CD14-positive monocyte (primary cell): ENCODE results near the gene MLXIP. TPM values are rescaled to one million over a fixed set of nuclear protein-coding genes. Genes with fewer than 3 reads are reported as not detected.

ENCODE experiments used
- DNase-seq, 3 donors: peaks; one replicate each; pipeline ENCODE4 v3.0.0-alpha.2; 2011 to 2022
- H2AFZ ChIP-seq: 2 replicates; pipeline ENCODE4 v1.6.0; 2012; ENCODE audit warnings: mild to moderate bottlenecking, low read depth, low read length, inconsistent platforms; ENCODE audit not compliant: insufficient read depth, poor library complexity, severe bottlenecking
- H3K27ac ChIP-seq, 2 donors: 1 replicate in 1 of 2; 2 replicates in 1 of 2; pipeline ENCODE4 v1.5.1; 2012 to 2013; ENCODE audit warnings: low read length in 2 of 2, control low read depth in 1 of 2, inconsistent platforms in 1 of 2, low read depth in 1 of 2, mild to moderate bottlenecking in 1 of 2
- H3K27me3 ChIP-seq, 2 donors: one replicate each; pipeline versions ENCODE4 v1.6.0 to v1.6.1; 2011 to 2013; ENCODE audit warnings: low read length in 2 of 2; ENCODE audit not compliant: control insufficient read depth in 2 of 2, insufficient read depth in 2 of 2
- H3K36me3 ChIP-seq, 2 donors: replicated peaks in 1 of 2; 1 replicate in 1 of 2; 2 replicates in 1 of 2; pipeline versions ENCODE4 v1.5.1 to v1.6.1; 2012 to 2013; ENCODE audit warnings: low read length in 2 of 2, control low read depth in 1 of 2, inconsistent platforms in 1 of 2, mild to moderate bottlenecking in 1 of 2; ENCODE audit not compliant: insufficient read depth in 2 of 2, control insufficient read depth in 1 of 2
- H3K4me1 ChIP-seq, 2 donors: 1 replicate in 1 of 2; 2 replicates in 1 of 2; pipeline versions ENCODE4 v1.5.1 to v1.6.1; 2012 to 2013; ENCODE audit warnings: low read length in 2 of 2, control low read depth in 1 of 2, inconsistent platforms in 1 of 2, mild to moderate bottlenecking in 1 of 2, moderate library complexity in 1 of 2; ENCODE audit not compliant: insufficient read depth in 2 of 2, control insufficient read depth in 1 of 2
- H3K4me2 ChIP-seq: replicated peaks from 2 replicates; pipeline ENCODE3; 2012; ENCODE audit warnings: low read length, moderate library complexity, mild to moderate bottlenecking; ENCODE audit not compliant: poor library complexity, severe bottlenecking; ENCODE audit errors: extremely low read depth
- H3K4me3 ChIP-seq, 3 experiments: fragments of 200-600 bp in 1 of 3; sonication (generic) in 1 of 3; replicated peaks in 1 of 3; 1 replicate in 2 of 3; 2 replicates in 1 of 3; pipeline ENCODE4 v1.5.1; 2011 to 2013; ENCODE audit warnings: low read length in 3 of 3, mild to moderate bottlenecking in 3 of 3, control low read depth in 2 of 3, low read depth in 2 of 3, inconsistent platforms in 1 of 3, moderate library complexity in 1 of 3
- H3K79me2 ChIP-seq: 2 replicates; pipeline ENCODE4 v1.6.0; 2012; ENCODE audit warnings: mild to moderate bottlenecking, control low read depth, inconsistent platforms, low read length, moderate library complexity; ENCODE audit not compliant: insufficient read depth
- H3K9ac ChIP-seq: 2 replicates; pipeline ENCODE4 v1.6.0; 2017; ENCODE audit warnings: low read length, mild to moderate bottlenecking; ENCODE audit not compliant: insufficient read depth, poor library complexity, severe bottlenecking
- H3K9me3 ChIP-seq, 2 donors: replicated peaks in 1 of 2; 1 replicate in 1 of 2; 2 replicates in 1 of 2; pipeline versions ENCODE4 v1.5.1 to v1.6.1; 2012 to 2013; ENCODE audit warnings: low read length in 2 of 2, control low read depth in 1 of 2; ENCODE audit not compliant: control insufficient read depth in 1 of 2, insufficient read depth in 1 of 2
- H4K20me1 ChIP-seq: 2 replicates; pipeline ENCODE4 v1.6.0; 2012; ENCODE audit warnings: mild to moderate bottlenecking, low read length, control low read depth, moderate library complexity; ENCODE audit not compliant: insufficient read depth
- H3K27ac Mint-ChIP-seq, 7 donors: one replicate each; pipeline ENCODE4 v1.8.0; 2020; ENCODE audit warnings: mild to moderate bottlenecking in 7 of 7, mixed read lengths in 7 of 7, moderate library complexity in 6 of 7, inconsistent platforms in 2 of 7
- H3K27me3 Mint-ChIP-seq, 3 donors: one replicate each; pipeline ENCODE4 v1.8.0; 2021 to 2022; ENCODE audit warnings: low read depth in 3 of 3, mild to moderate bottlenecking in 3 of 3, mixed read lengths in 3 of 3, moderate library complexity in 3 of 3, inconsistent platforms in 1 of 3
- H3K36me3 Mint-ChIP-seq, 2 donors: one replicate each; pipeline ENCODE4 v1.8.0; 2020; ENCODE audit warnings: mixed read lengths in 2 of 2, inconsistent platforms in 1 of 2, mild to moderate bottlenecking in 1 of 2
- H3K4me1 Mint-ChIP-seq: one replicate; pipeline ENCODE4 v1.8.0; 2020; ENCODE audit warnings: mild to moderate bottlenecking, mixed read lengths
- H3K4me3 Mint-ChIP-seq, 2 donors: one replicate each; pipeline ENCODE4 v1.8.0; 2020; ENCODE audit warnings: mild to moderate bottlenecking in 2 of 2, mixed read lengths in 2 of 2, moderate library complexity in 1 of 2
- H3K9me3 Mint-ChIP-seq, 7 donors: one replicate each; pipeline ENCODE4 v1.8.0; 2020 to 2022; ENCODE audit warnings: mixed read lengths in 7 of 7, mild to moderate bottlenecking in 6 of 7, moderate library complexity in 6 of 7, inconsistent platforms in 2 of 7
- CTCF ChIP-seq: fragments of 200-600 bp; IDR thresholded peaks from one replicate; pipeline ENCODE4 v1.8.0; 2022; ENCODE audit warnings: antibody characterized with exemption, mild to moderate bottlenecking
- WGBS: methylation state at CpG from one replicate; pipeline ENCODE4 v1.1.5; 2013; ENCODE audit warnings: missing lambda C conversion rate; ENCODE audit not compliant: insufficient coverage; 5-methylcytosine and 5-hydroxymethylcytosine counted together
- intact Hi-C, 2 donors: fragments of 100-400 bp; cut with micrococcal nuclease; formaldehyde crosslinking; loops; one replicate each; pipeline versions ENCODE4 v1.15.0 to v1.15.1; 2023
- polyA plus RNA-seq, 3 donors: library from polyadenylated mRNA; depleted of rRNA in 1 of 3; unstranded in 2 of 3; stranded (reverse) in 1 of 3; fragments of 300-500 nt in 2 of 3; fragments of >200 nt in 1 of 3; fragmentation: Illumina TruSeq in 2 of 3; gene quantifications; 1 replicate in 2 of 3; 2 replicates in 1 of 3; pipeline ENCODE4 v1.2.3, GENCODE V29; 2012 to 2021

MLXIP gene
- polyA plus RNA-seq, 3 donors = 4.5 to 44.8 (median 4.6) TPM

- Histone ChIP-seq H2AFZ (peak within 1 kb of the TSS; percentile 87), H3K27me3 (peaks cover 0 to 9% of the 10 kb centered on the region in 2 donors), H3K79me2 (no peaks in the 10 kb centered on the region), H3K36me3 (no peaks in the 10 kb centered on the region), H3K9ac (peak within 1 kb of the TSS; percentile 73), H3K27ac (no peak within 1 kb of the TSS), H3K9me3 (no peaks in the 10 kb centered on the region), H4K20me1 (no peaks in the 10 kb centered on the region), H3K4me2 (peak within 1 kb of the TSS; percentile 89), H3K4me1 (peaks cover 18 to 19% of the 10 kb centered on the region in 2 donors), H3K4me3 (peak within 1 kb of the TSS; percentile 33 to 79 (median 46))
- Mint-ChIP-seq H3K4me1 (peaks cover 26% of the 10 kb centered on the region), H3K9me3 (peaks cover 0 to 3% (median 0%) of the 10 kb centered on the region in 7 donors), H3K27ac (peak within 1 kb of the TSS in 2 of 7 donors; percentile 25 to 78), H3K4me3 (peak within 1 kb of the TSS; percentile 82 to 94), H3K27me3 (peaks cover 18 to 34% (median 29%) of the 10 kb centered on the region in 3 donors), H3K36me3 (peaks cover 0 to 3% of the 10 kb centered on the region in 2 donors)
- intact Hi-C loops = no loop called here
- peak; percentile 34 to 57 (median 43) for DNase-seq
- TF ChIP-seq CTCF = no peak
- WGBS = under 1% methylated on average over 50 of the region's 63 CpGs
Observed at GRCh38 chr12:122182887-122183587, 104.5 kb downstream of the MLXIP start, which contains the start of gene LRRC43. Gene LRRC43 (plus strand): TSS chr12:122183123. CDS start chr12:122183145, 22 bp downstream.

- Histone ChIP-seq H3K4me1 (peaks cover 18 to 19% of the 10 kb centered on the region in 2 donors), H3K4me2 (peak overlapping the region; percentile 89), H3K79me2 (no peaks in the 10 kb centered on the region), H3K4me3 (peak overlapping the region; percentile 30 to 79 (median 33)), H2AFZ (peak overlapping the region; percentile 87), H4K20me1 (no peaks in the 10 kb centered on the region), H3K9me3 (no peaks in the 10 kb centered on the region), H3K27me3 (peaks cover 0 to 9% of the 10 kb centered on the region in 2 donors), H3K36me3 (no peaks in the 10 kb centered on the region), H3K27ac (no peak overlapping the region), H3K9ac (peak overlapping the region; percentile 73)
- Mint-ChIP-seq H3K27me3 (peaks cover 17 to 34% (median 29%) of the 10 kb centered on the region in 3 donors), H3K36me3 (peaks cover 0 to 3% of the 10 kb centered on the region in 2 donors), H3K27ac (no peak overlapping the region), H3K4me1 (peaks cover 26% of the 10 kb centered on the region), H3K4me3 (peak overlapping the region; percentile 82 to 94), H3K9me3 (peaks cover 0 to 3% (median 0%) of the 10 kb centered on the region in 7 donors)
- TF ChIP-seq CTCF = no peak
- intact Hi-C loops = no loop called here
- DNase-seq = no peak
- WGBS = 80% methylated on average over 7 of the region's 10 CpGs
Observed at GRCh38 chr12:122183588-122183940, 105.0 kb downstream of the MLXIP start.
